PC-9 (cell line): Measurements from ENCODE around the gene LMAN1L.

Source experiments
- EZH2 ChIP-seq: fragments of 200-600 bp; sonication (generic); IDR thresholded peaks from 2 replicates; pipeline ENCODE4 v1.8.0; 2017; ENCODE audit warnings: antibody characterized with exemption, low read depth
- TF ChIP-seq, protein P1 (sequence below): fragments of 200-600 bp; sonication (generic); conservative IDR thresholded peaks from 2 replicates; pipeline ENCODE4 v1.6.1; 2017; ENCODE audit warnings: mixed run types, antibody characterized with exemption, mild to moderate bottlenecking, moderate library complexity

DNA sequence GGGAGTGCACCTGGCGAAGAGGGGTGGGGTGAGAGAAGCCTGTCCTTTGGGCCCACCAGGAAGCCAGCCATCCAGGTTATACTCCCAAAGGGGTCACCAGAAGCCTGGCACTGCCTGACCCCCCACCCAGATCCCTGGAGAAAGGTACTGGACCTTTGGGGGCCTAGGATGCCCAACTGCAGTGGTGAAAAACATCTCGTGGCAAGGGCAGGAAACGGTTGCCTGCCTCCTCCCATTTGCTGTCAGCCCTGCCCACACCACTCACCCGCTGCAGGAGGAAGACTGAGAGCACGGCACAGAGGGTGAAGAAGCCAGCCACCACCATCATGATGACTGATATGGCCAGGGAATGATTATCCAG, 32.6 kb downstream of the LMAN1L start:
- TF ChIP-seq, protein P1, sequence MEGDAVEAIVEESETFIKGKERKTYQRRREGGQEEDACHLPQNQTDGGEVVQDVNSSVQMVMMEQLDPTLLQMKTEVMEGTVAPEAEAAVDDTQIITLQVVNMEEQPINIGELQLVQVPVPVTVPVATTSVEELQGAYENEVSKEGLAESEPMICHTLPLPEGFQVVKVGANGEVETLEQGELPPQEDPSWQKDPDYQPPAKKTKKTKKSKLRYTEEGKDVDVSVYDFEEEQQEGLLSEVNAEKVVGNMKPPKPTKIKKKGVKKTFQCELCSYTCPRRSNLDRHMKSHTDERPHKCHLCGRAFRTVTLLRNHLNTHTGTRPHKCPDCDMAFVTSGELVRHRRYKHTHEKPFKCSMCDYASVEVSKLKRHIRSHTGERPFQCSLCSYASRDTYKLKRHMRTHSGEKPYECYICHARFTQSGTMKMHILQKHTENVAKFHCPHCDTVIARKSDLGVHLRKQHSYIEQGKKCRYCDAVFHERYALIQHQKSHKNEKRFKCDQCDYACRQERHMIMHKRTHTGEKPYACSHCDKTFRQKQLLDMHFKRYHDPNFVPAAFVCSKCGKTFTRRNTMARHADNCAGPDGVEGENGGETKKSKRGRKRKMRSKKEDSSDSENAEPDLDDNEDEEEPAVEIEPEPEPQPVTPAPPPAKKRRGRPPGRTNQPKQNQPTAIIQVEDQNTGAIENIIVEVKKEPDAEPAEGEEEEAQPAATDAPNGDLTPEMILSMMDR: no peak
- TF ChIP-seq EZH2: no peak
